ENCODE measurements around the gene CEP44. TPM values are rescaled to one million over a fixed set of nuclear protein-coding genes. Genes with fewer than 3 reads are reported as not detected.
"Not testable (repeated sequence)": the region's sequence is repeated elsewhere in the genome, so short reads cannot be mapped to it uniquely, and the experiment has no call there.

Gene CEP44
- total RNA-seq, 1 donor from 2014 or later, result 11.1 TPM

DNA sequence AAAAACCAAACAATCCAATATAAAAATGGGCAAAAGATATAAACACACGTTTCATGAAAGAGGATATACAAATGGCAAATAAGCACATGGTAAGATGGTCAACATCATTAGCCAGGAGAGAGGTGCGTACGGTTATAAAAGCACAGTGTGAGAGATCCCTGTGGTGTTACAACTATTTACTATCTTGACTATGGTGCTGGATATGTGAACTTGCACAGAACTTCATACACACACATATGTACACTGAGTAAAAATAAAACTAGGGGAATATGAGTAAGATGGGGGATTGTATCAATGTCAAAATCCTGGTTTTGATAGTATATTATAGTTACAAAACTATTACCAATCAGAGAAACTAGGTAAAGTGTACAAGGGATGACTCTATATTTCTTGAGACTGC, 8.6 kb upstream of the CEP44 start:
- intact Hi-C loops (cut with DNase I), result no loop called here
- no peak for DNase-seq (ENCODE audit: low spot score)

DNA sequence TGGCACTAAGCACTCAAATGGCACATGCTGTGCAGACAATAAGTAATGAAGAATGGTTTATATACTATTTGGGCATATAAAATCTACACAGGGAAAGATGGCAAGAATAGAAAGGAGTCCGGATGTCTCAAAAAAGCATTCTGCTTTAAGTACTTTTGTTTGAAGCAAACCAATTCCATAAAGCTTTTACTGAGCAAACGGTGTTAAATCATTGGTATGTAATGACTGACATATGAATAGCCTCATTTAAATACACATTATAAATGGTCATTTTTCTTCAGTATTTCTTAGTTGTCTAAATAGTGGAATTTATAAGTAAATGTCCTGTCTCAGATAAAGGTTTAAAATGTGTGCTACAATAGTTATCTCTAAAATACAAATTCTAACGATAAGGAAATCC, 6.3 kb upstream of the CEP44 start:
- intact Hi-C loops (cut with DNase I), result no loop called here
- DNase-seq (ENCODE audit: low spot score), result no peak

DNA sequence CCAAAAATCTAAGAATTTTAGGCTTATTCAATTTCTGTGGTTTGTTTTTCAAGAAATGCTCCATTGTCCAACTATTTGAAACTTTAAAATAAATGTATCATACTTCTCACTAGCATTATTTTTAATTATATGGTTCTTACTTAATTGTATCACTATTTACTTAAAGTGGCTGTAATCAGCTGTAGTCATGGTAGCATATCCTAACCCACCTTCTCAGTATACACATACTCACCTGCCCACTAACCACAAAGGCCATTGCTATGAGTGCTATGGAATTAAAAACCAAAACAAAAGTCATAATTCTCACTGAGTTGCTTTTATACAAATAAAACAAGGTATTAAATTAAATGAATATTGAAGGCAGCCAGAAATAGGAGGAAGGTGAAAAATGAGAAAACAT, 5.2 kb upstream of the CEP44 start:
- intact Hi-C loops (cut with DNase I), result no loop called here
- DNase-seq (ENCODE audit: low spot score), result no peak

DNA sequence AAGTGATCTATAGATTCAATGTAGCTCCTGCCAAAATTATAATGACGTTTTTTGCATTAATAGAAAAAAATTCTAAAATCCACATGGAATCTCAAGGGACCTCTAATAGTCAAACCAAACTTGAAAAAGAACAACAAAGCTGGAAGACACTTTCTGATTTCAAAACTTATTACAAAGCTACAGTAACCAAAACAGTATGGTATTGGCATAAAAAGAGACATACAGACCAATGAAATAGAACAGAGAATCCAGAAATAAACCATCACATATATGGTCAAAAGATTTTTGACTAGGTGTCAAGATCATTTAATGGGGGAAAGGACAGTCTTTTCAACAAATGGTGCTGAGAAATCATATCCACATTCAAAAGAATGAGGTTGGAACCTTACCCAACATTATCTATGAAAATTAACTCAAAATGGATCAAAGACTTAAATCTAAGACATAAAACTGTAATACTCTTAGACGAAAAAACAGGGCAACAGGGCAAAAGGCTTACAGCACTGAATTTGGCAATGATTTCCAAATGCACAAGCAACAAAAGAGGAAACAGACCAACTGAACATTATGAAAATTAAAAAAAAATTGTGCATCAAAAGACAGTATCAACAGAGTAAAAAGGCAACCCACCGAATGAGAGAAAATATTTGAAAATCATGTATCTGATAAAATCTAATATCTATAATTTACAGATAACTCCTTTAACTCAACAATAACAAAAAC, 4.1 kb upstream of the CEP44 start:
- intact Hi-C loops (cut with DNase I), result loop anchor here (10.0 kb wide), 1 partner anchor 755 kb away; no protein-coding TSS in a partner anchor
- no peak for DNase-seq (ENCODE audit: low spot score)

DNA sequence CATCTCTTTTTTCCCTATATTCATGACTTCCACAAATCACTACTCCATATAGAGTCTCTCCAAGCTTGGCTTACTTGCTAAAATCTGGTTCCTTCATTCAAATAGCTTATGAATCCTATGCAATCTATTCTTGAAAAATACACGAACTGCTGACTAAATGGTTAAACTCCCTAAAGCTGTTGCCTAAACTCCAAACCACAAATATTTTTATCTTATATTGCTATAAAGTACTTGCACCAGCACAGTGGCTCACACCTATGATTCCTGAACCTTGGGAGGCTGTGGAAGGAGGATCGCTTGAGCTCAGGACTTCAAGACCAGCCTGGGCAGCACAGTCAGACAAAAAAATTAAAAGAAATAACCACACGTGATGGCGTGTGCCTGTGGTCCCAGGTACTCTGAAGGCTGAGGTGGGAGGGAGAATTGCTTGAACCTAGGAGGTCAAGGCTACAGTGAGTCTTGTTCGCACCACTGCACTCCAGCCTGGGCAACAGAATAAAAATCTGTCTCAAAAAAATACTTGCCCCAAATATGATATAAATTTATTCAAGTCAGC, 2.5 kb upstream of the CEP44 start:
- no peak for DNase-seq (ENCODE audit: low spot score)
- intact Hi-C loops (cut with DNase I), result loop anchor here (10.0 kb wide), 1 partner anchor 756 kb away; no protein-coding TSS in a partner anchor

DNA sequence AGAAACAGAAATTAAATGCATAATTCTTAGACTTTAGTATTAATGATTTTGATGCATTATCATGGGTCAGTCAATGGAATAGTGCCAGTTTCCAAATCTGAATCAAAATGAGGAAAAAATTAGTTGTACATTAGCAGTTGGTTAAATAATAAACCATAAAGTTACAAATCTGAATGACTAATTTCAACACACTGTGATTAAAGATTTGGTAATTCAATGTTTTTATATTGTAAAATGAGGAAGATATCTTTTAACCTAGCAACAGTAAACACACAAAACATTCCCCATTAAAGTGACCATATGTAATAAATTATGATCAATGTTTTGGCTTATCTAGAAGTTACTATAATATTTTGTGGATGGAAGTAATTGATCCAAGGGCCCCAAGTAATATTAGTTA, 1.8 kb upstream of the CEP44 start:
- DNase-seq (ENCODE audit: low spot score), result no peak
- intact Hi-C loops (cut with DNase I), result loop anchor here (10.0 kb wide), 1 partner anchor 757 kb away; no protein-coding TSS in a partner anchor

DNA sequence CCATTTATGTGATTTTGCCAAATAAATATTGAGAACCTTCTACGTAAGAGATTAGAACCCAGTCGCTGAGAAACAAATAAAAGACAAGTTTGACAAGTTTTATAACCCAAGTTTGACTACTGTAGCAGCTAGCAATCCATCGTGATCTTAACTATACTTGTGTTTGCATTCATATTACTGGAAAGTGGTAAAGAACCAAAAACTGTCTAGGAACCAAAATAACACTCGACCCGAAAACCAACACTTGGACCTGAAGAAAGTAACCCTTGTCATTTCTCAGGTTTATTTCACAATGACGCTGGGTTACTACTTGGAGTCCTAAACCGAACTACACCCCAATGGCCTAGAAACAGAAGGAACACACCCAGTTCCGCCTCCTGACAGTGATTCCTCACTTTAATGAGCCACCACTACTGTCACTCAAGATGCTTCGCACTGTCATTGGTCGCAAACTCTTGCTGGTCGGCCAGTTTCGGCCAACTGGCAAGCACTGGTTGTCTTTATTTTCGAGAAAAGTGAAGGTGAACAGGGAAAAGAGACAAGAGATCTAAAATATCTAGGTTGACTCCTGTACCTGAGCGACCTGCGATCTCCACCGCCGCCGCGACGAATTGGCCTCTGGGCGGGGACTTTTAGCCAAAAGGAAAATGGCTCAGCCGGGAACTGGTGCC, 740 bp upstream of the CEP44 start:
- peak; percentile 91 for DNase-seq (ENCODE audit: low spot score)
- intact Hi-C loops (cut with DNase I), result loop anchor here (10.0 kb wide), 1 partner anchor 758 kb away; no protein-coding TSS in a partner anchor

DNA sequence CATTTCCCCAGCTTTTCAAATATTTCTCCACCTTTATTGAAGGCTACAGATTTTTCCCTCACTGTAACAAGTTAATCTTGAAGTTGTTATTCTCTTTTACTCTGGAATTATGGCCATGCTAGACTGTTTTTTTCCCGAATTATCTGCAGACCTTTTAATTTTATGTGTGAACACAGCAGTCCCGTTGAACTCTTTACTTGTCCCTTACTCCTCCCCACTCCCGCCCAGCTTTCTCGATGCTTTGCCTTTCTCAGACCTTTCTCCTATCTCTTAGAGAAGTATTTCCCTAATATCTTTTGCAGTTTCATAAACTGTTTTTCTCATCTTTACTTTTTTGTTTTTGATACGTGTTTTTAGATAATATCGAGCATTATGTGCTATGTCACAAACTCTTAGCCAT, 776 bp downstream of the CEP44 start:
- DNase-seq (ENCODE audit: low spot score), result no peak
- intact Hi-C loops (cut with DNase I), result loop anchor here (10.0 kb wide), 1 partner anchor 760 kb away; no protein-coding TSS in a partner anchor

DNA sequence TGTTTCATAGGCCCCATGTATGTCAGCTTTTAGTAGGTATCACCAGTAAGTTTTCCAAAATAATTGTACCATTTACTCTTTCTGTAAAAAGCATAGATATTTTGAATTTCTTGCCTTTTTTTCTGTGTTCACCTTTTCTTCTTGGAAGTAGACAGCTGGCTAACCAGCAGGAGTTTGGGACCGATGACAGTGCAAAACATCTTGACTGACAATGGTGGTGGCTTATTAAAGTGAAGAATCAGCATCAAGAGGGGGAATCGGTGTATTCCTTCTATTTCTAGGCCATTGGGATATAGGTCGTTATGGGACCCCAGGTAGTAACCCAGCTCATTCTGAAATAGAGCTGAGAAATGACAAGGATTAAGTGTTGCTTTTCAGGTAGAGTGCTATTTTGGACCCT, 3.2 kb downstream of the CEP44 start:
- no peak for DNase-seq (ENCODE audit: low spot score)
- intact Hi-C loops (cut with DNase I), result loop anchor here (10.0 kb wide), 1 partner anchor 762 kb away; no protein-coding TSS in a partner anchor

DNA sequence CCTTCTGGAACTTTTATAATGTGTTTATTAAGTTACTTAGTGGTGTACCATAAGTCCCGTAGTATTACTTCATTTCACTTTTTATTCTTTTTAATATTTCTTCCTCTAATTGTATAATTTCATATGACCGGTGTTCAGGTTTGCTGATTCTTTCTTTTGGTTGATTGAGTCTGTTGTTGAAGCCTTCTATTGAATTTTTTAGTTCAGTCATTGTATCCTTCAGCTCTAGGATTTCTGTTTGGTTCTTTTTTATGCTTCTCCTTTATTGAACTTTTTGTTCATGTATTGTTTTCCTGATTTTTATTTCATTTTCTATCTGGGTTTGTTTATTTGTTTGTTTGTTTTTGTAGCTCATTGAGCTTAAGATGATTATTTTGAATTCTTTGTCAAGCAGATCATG, 8.8 kb downstream of the CEP44 start:
- intact Hi-C loops (cut with DNase I), result no loop called here
- no peak for DNase-seq (ENCODE audit: low spot score)

DNA sequence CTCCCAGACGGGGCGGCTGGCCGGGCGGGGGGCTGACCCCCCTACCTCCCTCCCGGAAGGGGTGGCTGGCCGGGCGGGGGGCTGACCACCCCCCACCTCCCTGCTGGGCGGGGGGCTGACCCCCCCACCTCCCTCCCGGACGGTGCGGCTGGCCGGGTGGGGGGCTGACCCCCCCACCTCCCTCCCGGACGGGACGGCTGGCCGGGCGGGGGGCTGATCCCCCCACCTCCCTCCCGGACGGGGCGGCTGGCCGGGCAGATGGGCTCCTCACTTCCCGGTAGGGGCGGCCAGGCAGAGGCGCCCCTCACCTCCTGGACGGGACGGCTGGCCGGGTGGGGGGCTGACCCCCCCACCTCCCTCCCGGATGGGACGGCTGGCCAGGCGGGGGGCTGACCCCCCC, 10.9 kb downstream of the CEP44 start:
- DNase-seq (ENCODE audit: low spot score); intact Hi-C loops (cut with DNase I): not testable (repeated sequence)

DNA sequence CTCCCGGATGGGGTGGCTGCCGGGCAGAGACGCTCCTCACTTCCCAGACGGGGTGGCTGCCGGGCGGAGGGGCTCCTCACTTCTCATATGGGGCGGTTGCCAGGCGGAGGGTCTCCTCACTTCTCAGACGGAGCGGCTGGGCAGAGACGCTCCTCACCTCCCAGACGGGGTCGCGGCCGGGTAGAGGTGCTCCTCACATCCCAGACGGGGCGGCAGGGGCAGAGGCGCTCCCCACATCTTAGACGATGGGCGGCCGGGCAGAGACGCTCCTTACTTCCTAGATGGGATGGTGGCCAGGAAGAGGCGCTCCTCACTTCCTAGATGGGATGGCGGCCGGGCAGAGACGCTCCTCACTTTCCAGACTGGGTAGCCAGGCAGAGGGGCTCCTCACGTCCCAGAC, 11.4 kb downstream of the CEP44 start:
- not testable (repeated sequence) for DNase-seq (ENCODE audit: low spot score)

DNA sequence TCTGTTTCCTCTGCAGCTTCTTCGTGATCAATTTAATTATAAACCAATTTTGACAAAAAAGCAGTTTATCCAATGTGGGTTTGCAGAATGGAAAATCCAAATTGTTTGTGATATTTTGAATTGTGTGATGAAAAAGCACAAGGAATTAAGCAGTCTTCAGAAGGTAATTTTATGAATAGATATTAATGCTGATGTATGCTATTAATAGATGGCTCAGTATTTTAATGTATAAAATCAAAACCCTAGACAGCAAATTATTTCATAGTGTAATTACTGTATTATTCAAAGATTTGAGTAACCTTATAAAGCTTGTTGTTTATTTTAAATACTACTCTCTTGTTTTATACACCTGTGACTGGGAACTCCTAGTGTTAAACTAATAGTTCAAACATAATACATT, 20.0 kb downstream of the CEP44 start:
- DNase-seq (ENCODE audit: low spot score), result no peak
- intact Hi-C loops (cut with DNase I), result no loop called here

More for the DNA sequence above, 11.4 kb downstream of the CEP44 start:
- intact Hi-C loops (cut with DNase I), result not testable (repeated sequence)

DNA sequence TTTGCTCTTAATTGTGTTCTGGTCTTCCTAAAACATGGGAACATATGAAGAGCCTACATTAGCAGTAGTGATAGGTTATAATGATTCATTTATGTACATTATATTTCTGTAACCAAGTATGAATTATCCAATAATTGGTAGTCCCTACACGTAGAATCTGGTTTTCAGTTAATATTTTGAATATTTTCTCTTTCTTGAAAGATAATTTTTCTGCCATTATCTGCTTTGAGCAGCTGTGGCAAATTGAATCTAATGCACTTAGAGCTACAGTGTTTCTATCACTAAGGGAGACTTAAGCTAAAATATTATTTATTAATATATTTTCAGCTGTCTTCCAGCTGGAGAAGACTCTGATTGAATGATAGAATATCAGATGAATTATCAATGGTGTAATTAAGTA, 21.0 kb downstream of the CEP44 start:
- DNase-seq (ENCODE audit: low spot score), result no peak
- intact Hi-C loops (cut with DNase I), result no loop called here

DNA sequence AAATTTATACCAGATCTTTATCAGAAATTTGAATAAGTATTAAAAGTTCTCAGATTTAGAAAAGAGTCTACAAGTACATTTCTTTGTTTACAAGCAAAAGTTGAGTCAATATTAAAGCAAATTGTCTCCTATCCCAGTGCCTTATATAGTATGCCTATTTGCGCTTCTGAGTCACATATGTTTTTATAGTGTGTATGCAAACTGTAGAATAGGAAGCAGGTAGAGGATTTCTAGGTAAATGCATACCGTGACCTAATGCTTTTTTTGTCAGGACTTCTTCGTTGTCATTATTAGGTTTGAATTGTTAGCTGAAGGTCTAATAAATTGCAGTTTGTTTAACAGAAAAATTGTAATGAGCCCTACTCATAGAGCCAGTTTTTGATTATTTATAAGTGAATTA, 22.2 kb downstream of the CEP44 start:
- no peak for DNase-seq (ENCODE audit: low spot score)
- intact Hi-C loops (cut with DNase I), result no loop called here

DNA sequence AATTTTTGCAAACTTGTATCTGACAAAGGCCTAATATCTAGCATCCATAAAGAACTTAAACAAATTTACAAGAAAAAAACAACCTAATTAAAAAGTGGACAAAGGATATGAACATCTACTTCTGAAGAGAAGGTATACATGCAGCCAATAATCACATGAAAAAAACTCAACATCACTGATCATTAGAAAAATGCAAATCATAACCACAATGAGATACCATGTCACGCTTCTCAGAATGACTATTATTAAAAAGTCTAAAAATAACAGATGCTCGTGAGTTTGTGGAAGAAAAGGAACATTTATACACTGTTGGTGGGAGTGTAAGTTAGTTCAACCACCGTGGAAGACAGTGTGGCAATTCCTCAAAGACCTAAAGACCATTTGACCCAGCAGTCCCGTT, 24.0 kb downstream of the CEP44 start:
- intact Hi-C loops (cut with DNase I), result no loop called here
- no peak for DNase-seq (ENCODE audit: low spot score)

DNA sequence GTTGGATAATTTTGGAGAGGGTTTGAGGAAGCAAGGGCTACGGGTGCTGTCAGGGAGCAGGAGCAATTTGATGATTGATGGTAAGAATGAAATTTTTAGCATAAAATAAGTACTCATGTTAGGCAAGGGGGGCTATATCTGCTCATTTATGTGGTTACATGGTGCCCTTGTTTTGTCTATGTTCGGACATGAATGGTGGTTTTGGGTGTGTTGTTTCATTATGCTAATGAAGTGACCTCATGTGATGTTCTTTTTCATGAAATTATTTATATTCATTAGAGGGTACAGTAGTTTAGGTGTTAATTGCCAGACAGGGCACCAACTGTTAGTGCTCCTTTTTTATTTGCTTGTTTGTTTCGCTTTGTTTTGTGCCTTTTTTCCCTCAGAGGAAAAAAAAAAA, 29.3 kb downstream of the CEP44 start:
- no peak for DNase-seq (ENCODE audit: low spot score)
- intact Hi-C loops (cut with DNase I), result loop anchor here (10.0 kb wide), 1 partner anchor 808 kb away; no protein-coding TSS in a partner anchor

DNA sequence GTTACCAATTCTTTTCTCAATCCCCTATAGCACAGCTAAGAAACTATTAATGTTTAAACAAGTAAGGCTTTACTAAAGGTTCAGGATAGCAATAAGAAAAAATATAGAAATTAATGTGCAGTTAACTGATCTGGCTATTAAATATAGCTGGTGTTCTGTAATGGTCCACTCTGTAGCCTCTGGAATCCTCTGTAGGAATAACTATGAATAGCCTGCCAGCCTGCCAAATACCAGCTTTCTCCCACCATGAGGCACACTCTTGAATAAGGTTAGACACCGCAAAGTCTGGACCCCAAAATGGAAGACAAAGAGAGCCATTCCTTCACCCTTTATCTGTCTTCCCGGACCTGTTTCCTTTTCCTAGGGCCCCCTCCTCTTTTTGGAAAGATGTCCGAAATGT, 30.6 kb downstream of the CEP44 start:
- DNase-seq (ENCODE audit: low spot score), result no peak
- intact Hi-C loops (cut with DNase I), result loop anchor here (10.0 kb wide), 1 partner anchor 809 kb away; no protein-coding TSS in a partner anchor

DNA sequence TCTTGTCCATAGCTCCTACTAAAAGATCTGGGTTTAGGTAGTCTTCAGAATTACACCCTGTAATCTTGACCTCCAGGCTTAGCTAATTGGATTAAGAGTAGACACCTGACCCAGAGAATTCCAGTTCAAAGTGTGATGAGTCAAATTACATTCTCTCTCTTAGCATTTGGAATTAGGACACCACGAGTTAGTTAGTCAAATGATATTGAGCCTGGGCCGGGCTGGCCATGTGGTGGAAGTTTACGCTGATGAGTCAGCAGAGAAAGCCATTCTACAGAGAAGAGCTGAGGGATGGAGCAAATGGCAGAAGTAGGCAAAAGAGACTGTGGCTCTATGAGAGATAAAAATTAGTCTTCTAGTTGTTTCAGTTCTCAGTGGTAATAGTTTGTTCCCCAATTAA, 31.1 kb downstream of the CEP44 start:
- intact Hi-C loops (cut with DNase I), result loop anchor here (10.0 kb wide), 1 partner anchor 810 kb away; no protein-coding TSS in a partner anchor

DNA sequence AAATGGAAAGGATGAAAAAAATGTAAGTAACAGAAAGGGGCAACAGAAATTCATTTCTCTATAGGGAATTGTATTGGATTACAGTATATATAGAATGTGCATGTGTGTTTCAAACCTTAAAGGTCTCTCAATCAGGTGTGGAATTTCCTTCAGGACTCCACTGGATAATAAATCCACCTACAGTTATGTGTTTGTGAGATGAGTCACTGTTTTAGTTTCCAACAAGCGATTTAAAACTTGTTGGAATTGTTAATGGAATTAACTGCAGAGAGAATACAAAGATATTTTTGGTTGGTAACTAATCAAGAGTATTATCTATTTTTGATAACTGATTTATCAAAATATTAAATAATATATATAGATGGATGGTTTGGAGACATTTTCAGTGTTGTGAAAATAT, 32.8 kb downstream of the CEP44 start:
- no peak for DNase-seq (ENCODE audit: low spot score)
- intact Hi-C loops (cut with DNase I), result loop anchor here (10.0 kb wide), 1 partner anchor 812 kb away; no protein-coding TSS in a partner anchor

More for the DNA sequence above, 31.1 kb downstream of the CEP44 start:
- no peak for DNase-seq (ENCODE audit: low spot score)

All from cardiac septum (tissue), 1 donor.